GM19467 (cell line): ENCODE measurements around the gene PCMTD2.

Experiments
- ATAC-seq: cut with Tn5 transposase; IDR thresholded peaks from one replicate; pipeline ENCODE4 v1.9.1; 2021; ENCODE audit warnings: mild to moderate bottlenecking, moderate library complexity; ENCODE audit not compliant: unreplicated experiment

PCMTD2 gene

GRCh38 chr20:64255361-64256281 is at the start of gene PCMTD2:
Gene PCMTD2, plus strand, starts transcription at chr20:64255748. Its CDS starts 4,218 bp downstream, at chr20:64259966.
- peak; percentile 78 for ATAC-seq

- ATAC-seq, result no peak
Observed at GRCh38 chr20:64206614-64207013, 48.9 kb upstream of the PCMTD2 start.

DNA sequence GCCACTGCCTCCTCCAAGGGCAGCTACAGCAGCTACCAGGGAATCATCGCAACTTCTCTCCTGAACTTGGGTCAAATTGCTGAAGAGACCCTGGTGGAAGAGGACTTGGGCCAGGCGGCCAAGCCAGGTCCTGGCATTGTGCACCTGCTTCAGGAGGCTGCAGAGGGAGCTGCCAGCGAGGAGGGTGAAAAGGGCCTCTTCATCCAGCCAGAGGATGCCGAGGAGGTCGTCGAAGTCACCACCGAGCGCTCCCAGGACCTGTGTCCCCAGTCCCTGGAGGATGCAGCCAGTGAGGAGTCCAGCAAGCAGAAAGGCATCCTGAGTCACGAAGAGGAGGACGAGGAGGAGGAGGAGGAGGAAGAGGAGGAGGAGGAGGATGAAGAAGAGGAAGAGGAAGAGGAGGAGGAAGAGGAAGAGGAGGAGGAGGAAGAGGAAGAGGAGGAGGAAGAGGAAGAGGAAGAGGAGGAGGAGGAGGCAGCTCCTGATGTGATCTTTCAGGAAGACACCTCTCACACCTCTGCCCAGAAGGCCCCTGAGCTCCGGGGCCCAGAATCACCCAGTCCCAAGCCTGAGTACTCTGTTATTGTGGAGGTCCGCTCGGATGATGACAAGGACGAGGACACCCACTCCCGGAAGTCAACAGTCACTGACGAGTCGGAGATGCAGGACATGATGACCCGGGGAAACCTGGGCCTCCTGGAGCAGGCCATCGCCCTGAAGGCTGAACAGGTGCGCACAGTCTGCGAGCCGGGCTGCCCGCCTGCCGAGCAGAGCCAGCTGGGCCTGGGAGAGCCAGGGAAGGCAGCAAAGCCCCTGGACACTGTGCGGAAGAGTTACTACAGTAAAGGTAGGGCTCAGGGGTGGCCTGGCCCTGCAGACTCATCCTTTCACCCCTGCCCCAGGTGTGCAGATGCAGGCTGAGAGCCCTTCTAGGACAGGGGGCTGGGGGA is 47.6 kb upstream of the PCMTD2 start:
- no peak for ATAC-seq

GRCh38 chr20:64209148-64209547 is 46.4 kb upstream of the PCMTD2 start:
- no peak for ATAC-seq

- no peak for ATAC-seq
Observed at GRCh38 chr20:64210656-64211369, 44.7 kb upstream of the PCMTD2 start.

- ATAC-seq, result no peak
Observed at GRCh38 chr20:64211874-64212658, 43.5 kb upstream of the PCMTD2 start.

- ATAC-seq, result no peak
Observed at GRCh38 chr20:64212755-64213154, 42.8 kb upstream of the PCMTD2 start.

- no peak for ATAC-seq
Observed at GRCh38 chr20:64214113-64214512, 41.4 kb upstream of the PCMTD2 start.

GRCh38 chr20:64214952-64215351 is 40.6 kb upstream of the PCMTD2 start:
- ATAC-seq, result no peak

GRCh38 chr20:64216036-64216435 is 39.5 kb upstream of the PCMTD2 start:
- ATAC-seq, result no peak

DNA sequence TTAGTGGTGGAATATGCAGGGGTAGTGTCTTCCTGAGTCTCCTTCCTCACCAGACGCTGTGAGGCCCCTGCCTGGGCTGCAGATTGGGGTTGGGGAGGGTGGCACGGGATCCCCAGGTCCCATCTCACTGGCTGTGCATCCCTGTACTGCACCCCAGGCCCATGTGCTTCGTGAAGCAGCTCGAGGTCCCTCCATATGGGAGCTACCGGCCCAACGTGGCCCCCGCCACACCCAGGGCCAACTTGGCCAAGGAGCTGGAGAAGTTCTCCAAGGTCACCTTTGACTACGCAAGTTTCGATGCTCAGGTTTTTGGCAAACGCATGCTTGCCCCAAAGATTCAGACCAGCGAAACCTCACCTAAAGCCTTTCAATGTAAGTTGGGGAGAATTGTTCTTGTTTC is 38.6 kb upstream of the PCMTD2 start:
- ATAC-seq, result no peak

DNA sequence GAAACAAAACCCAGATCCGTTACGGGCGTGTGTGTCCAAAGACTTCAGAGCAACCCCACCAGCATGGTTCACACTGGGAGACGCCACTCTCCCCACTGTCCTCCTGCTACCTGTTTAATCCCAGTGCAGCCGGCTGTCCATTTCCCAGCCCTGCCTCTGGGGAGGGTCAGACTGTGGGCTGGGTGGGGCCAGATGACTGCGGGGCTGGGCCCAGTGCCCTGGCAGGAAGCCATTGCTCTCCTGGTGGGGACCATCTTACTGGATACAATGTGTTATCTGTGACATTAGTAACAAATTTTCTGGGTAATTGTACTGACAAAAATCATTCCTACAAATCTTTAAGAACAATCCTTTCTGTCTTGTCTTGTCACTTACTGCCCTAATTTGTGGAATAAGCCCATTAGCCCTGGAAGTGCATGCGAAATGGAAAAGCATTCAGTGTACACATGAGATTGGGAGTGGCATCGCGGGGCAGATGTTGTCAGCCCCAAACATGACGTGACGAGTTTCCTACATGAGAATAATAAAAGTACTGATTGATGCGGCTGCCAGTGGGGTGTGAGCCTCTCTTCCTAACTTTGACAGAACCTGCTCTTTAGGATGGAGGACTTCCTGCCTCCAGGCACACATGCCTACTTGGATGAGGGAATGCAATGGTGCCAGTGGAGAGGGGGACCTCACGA is 37.9 kb upstream of the PCMTD2 start:
- no peak for ATAC-seq

- no peak for ATAC-seq
Observed at GRCh38 chr20:64219202-64219601, 36.3 kb upstream of the PCMTD2 start.

DNA sequence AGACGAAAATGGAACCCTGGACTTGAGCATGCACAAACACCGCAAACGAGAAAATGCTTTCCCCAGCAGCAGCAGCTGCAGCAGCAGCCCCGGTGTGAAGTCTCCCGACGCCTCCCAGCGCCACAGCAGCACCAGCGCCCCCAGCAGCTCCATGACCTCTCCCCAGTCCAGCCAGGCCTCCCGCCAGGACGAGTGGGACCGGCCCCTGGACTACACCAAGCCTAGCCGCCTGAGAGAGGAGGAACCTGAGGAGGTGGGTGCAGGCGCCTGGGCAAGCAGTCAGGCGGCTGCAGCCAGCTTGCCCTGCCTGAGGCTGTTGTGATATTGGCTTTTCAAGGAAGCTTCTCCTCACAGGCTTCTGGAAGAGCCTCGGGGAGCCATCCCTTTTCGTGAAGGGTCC is 35.8 kb upstream of the PCMTD2 start:
- ATAC-seq, result no peak

DNA sequence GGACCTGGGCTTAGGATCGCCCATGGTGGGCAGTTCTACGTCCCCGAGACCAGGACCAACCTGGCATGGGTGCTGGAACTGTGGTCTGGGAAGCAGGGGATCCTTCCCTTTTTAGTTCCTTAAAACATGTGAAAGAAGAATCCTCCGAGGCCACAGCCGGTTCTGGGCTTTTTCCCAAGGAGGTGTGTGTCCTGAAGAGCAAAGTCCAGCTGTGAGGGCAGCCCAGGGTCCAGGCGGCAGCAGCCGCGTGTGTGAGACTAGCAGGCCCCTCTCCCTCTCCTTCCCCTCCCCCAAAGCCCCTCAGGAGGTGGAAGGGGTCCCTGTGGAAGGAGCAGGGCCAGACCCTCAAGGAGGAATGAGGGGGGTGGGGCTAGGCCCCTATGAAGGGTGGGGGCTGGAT is 35.1 kb upstream of the PCMTD2 start:
- ATAC-seq, result no peak

DNA sequence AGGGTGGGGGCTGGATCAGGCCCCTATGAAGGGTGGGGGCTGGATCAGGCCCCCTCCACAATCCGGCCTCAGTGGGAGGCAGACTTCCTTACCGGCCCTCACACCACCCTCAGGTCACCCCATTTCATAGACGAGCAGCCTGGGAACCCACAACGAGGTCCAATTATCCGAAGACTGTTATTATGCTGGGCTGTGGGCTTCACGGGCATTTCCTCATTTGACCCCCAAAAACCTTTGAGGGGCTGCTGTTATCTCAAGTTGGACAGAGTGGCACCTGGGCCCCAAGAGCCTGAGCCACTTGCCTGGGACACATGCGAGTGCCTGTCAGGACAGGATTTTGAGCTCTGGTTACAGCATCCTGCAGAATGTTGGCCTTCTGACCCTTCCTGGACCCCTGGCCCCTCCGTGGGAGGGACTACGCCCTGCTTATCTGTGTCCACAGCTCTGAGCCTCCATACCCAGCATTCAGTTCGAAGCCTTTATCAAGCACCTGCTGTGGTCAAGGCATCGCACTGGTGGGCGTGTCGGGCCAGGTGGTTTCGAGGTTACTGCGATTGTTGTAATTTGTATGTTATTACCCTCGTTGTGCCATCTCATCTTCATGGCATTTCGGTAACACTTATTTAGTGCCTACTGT is 34.5 kb upstream of the PCMTD2 start:
- no peak for ATAC-seq

DNA sequence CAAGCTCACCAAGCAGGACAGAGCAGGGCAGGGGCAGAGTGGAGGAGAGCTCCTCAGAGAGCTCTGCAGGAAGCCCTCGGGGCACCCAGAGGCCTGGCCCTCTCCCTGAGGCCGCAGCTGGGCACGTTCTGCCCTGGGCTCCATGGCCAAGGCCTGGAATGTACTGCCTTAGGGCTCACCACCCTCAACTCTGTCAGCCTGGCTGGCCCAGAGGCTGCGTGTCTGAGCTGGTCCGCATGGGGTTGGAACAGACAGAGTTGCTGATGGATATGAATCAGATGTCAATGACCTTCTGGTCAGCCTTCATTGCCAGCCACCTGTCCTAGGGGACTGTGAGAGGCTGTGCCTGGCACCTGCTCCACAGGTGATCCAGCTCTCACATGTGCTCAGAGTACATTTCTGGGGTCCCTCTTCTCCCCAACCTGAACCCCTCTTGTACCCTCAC is 33.2 kb upstream of the PCMTD2 start:
- no peak for ATAC-seq

GRCh38 chr20:64222851-64223525 is 32.6 kb upstream of the PCMTD2 start:
- no peak for ATAC-seq
